Adrenal gland (tissue), 5 donors: ENCODE data around the gene CYREN.

Experiments
- POLR2A ChIP-seq, 2 donors: fragments of 450-650 bp; IDR thresholded peaks; one replicate each; pipeline ENCODE4 v1.6.1; 2017; ENCODE audit warnings: antibody characterized with exemption in 2 of 2, mild to moderate bottlenecking in 2 of 2, moderate library complexity in 1 of 2
- TF ChIP-seq, protein P1 (sequence below), 6 experiments: fragments of 450-650 bp in 4 of 6; fragments of 200-600 bp in 2 of 6; sonication (generic) in 1 of 6; IDR thresholded peaks; 1 replicate in 5 of 6; 2 replicates in 1 of 6; pipeline versions ENCODE4 v1.5.1 to v1.8.0; 2016 to 2021; ENCODE audit warnings: antibody characterized with exemption in 6 of 6, mild to moderate bottlenecking in 2 of 6, moderate library complexity in 1 of 6
- donor health status: DM: no; HTN: no; CAD: no.

DNA sequence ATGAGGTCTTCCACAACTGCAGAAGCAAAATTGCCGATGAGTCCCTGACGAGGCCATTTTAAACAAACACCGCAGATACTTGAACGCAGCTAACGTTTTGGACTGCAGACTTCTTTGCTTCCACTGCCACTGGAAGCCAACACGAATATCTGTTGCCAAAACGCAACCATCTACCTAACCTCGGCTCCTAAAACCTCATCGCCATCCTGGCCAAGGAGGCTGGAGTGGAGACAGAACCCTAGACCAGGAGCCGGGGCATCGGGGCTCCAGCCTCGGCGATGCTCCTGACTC, 40.3 kb upstream of the CYREN start:
- TF ChIP-seq, protein P1, sequence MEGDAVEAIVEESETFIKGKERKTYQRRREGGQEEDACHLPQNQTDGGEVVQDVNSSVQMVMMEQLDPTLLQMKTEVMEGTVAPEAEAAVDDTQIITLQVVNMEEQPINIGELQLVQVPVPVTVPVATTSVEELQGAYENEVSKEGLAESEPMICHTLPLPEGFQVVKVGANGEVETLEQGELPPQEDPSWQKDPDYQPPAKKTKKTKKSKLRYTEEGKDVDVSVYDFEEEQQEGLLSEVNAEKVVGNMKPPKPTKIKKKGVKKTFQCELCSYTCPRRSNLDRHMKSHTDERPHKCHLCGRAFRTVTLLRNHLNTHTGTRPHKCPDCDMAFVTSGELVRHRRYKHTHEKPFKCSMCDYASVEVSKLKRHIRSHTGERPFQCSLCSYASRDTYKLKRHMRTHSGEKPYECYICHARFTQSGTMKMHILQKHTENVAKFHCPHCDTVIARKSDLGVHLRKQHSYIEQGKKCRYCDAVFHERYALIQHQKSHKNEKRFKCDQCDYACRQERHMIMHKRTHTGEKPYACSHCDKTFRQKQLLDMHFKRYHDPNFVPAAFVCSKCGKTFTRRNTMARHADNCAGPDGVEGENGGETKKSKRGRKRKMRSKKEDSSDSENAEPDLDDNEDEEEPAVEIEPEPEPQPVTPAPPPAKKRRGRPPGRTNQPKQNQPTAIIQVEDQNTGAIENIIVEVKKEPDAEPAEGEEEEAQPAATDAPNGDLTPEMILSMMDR (IDR thresholded peaks at IDR 0.05) = no peak
- no peak for TF ChIP-seq POLR2A (IDR thresholded peaks at IDR 0.05)
